HG03354 (cell line): Measurements from ENCODE around the gene ETF1.

Experiments used
- ATAC-seq: cut with Tn5 transposase; IDR thresholded peaks from one replicate; pipeline ENCODE4 v1.9.1; 2021; ENCODE audit warnings: mild to moderate bottlenecking; ENCODE audit not compliant: unreplicated experiment, poor library complexity, severe bottlenecking

Gene ETF1

DNA sequence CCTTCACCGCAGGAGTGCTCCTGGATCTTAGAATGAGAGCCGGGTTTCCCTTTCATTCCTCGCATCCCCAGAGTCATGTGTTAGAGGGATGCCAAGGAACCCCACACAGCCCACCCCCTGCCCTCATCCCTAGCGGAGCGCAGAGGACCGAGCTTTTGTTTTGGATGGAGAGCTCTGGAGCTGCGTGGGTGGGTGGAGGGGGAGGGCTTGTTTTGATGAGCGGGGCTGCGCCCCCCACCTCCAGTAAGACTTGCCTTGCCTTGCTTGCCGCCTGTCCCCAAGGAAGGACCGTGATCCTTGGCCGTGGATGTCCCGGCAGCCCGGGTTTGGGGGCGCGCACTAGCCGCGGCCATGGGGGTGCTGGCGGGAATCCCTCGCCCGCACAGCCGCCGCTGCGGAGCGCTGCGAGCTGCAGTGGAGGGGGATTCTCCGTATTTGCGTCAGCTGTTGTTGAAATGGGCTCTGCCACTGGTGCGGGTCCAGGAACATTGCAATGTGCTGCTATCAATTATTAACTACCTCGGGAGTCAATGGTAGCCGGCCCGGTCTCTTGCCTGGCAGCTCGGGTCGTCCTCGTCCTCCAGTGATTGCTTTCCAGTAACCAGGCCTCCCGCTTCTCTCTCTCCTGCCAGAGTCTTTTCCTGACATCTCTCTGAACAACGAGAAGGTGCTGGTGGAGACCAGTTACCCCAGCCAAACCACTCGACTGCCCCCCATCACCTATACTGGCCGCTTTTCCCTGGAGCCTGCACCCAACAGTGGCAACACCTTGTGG is 76.7 kb downstream of the ETF1 start:
- ATAC-seq, result no peak

DNA sequence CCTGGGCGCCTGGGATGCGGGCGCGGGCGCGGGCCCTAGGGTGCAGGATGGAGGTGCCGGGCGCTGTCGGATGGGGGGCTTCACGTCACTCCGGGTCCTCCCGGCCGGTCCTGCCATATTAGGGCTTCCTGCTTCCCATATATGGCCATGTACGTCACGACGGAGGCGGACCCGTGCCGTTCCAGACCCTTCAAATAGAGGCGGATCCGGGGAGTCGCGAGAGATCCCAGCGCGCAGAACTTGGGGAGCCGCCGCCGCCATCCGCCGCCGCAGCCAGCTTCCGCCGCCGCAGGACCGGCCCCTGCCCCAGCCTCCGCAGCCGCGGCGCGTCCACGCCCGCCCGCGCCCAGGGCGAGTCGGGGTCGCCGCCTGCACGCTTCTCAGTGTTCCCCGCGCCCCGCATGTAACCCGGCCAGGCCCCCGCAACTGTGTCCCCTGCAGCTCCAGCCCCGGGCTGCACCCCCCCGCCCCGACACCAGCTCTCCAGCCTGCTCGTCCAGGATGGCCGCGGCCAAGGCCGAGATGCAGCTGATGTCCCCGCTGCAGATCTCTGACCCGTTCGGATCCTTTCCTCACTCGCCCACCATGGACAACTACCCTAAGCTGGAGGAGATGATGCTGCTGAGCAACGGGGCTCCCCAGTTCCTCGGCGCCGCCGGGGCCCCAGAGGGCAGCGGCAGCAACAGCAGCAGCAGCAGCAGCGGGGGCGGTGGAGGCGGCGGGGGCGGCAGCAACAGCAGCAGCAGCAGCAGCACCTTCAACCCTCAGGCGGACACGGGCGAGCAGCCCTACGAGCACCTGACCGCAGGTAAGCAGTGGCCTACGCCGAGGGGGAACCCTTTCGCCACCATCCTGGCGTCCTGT is 77.5 kb downstream of the ETF1 start, which contains the start of gene EGR1:
TSS of gene EGR1 (plus strand) at position 219 of the 864 bp plus-strand sequence. CDS start at position 502, 283 bp downstream.
- peak; percentile 64 for ATAC-seq

DNA sequence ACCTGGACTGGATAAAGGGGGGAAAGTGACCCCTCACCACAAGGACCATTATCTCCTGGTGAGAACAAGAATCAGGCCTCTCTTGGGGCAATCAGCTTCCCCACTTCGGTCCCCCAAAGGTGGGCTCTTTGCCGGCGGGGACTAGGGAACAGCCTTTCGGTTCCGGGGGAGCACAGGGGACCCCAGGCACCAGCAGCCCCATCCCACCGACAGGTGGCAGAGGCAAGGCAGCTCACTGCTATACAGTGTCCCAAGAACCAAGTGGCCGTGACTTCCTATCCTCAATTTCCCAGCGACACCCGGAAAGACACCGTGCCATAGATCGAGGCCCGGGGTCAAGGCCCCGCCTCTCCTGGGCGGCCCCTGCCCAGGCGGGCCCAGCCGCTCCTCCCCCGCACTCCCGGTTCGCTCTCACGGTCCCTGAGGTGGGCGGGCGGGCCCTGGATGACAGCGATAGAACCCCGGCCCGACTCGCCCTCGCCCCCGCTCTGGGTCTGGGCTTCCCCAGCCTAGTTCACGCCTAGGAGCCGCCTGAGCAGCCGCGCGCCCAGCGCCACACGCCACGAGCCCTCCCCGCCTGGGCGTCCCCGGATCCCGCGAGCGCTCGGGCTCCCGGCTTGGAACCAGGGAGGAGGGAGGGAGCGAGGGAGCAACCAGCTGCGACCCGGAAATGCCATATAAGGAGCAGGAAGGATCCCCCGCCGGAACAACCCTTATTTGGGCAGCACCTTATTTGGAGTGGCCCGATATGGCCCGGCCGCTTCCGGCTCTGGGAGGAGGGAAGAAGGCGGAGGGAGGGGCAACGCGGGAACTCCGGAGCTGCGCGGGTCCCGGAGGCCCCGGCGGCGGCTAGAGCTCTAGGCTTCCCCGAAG is 78.4 kb downstream of the ETF1 start:
- ATAC-seq, result peak; percentile 80

DNA sequence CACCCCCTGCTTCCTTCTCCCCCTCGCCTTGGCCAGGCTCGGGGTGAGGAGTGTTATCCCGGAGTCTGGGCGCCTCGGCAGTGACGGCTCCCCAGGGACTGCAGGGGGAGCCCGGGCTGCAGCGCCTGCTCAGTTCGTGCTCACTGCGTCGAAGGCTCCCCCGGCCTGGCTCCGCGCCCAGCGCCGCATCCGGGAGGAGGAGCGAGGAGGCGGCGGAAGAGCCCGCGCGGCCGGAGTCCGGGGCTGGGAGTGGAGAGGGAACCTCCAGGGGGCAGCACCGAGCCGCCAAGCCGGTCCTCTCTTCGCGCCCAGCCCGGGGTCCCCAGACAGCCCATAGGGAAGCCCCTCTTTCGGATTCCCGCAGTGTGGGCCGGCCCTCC is 79.0 kb downstream of the ETF1 start:
- ATAC-seq, result peak; percentile 55

DNA sequence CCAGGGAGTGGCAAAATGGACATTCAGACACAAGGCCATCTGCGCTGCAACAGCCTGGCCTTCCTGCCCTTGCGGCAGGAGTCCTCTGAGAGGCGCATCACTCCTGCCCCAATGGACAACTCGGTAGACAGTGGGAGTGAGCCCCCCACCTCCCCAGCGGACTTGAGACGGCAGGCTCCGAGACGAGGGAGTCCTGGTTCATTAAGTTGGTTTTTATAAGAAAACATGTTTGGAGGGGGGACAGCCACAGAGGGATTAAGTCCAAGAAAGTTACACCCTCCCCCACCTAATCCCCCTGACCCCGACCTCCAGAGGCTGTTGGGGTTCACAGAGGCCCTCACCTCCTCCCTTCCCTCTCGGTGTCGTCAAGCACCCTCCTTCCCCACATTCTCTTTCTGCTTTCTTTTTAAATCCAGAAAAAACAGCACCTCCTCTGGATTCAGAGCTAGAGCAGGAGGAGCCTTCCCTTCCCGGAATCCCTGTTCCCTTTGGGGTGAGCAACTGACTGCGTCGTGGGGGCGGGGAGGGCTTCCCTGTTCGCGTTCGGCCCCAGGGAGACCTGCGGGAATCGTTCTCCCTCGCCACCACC is 79.5 kb downstream of the ETF1 start:
- ATAC-seq, result no peak

DNA sequence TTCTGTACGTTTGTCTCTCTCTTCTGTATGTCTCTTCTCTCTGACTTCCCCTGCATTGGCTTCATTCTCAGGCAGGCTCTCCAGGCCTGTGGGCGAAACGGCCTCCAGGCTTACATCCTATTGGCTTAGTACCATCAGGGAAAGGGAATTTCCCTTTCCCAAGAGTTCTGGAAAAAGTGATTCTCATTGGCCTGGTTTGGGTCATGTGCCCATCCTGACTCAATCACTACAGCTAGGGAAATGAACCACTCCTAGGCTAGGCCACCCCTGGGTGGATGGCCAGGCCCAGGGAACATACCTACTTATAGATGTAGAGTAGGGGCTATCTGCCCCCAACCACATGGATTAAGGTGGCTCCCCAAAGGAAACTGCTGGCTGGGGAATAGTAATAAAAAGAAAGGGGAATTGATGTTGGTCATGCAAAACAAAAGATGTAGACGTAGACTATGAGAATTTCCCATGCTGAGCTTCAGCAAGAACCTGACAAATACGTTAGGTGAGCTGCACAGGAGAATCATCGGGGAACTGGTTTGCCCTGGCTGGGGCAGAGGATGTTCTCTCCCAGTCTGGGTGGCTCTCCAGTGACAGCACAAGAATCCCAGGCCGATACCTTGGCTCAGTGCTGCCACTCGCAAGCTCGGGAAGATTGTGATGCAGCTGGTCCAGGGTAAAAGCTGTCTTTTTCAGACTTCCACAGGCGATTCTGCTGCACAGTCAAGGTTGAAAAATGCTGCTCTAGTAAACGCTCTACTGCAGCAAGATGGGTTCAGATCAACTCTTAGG is 81.5 kb downstream of the ETF1 start:
- no peak for ATAC-seq

DNA sequence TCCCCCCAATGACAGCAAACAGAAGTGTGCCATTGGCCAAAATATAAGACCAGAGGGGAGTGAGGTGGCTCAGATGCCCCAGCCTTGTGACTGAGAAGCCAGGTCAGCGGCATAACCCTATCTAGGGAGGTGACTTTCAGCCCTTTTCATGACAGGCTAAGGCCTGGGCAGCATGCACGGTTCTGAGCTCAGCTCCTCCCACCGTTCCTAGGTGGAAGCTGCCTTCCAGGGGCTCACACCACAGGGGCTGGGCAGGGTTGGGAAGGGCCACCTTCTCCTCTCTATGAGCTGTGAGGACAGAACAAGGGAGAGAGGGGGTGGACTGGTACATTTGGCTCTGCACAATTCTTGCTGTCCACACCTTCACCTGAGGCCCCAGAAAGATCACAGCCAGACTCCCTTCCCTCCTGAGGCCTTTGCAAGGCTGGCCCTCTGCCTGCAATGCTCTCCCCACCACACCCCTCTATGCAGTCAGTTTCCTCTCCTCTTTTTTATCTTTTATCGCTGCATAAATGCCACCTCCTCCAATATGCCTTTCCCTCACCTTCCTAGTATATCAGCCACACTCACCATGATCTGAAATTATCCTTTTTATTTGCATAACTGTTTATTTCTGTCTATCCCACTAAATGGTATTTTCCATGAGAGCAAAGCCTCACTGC is 82.9 kb downstream of the ETF1 start:
- no peak for ATAC-seq

DNA sequence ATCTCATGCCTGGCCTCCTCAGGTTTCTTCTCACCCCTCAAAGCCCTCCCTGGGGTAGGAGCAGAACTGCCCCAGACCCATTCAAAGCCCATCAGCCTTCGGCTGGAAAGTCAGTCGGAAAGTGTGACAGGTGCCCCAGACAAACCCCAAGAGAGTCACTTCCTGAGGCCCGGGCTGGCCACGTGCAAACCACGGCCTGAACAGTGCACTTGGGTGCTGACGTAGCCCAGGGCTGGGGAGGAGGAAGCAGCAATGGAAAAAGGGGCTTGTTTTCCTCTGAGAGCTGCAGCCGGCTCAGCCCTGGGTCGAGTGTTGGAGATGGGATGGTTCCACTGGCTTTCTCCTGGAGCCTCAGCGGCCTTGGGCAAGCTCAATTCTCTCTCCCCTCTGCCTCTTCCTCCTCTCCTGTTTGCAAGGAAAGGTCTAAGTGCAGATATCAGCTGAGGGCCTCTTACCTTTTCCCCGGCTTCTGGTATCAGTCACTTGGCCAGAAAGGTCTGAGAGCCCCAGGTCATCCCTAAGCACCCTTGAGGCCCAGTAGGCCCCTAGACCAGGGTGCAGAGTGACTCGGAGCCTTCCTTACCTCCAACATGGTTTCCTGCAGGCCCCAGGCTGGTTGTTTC is 83.6 kb downstream of the ETF1 start:
- ATAC-seq, result peak; percentile 29

DNA sequence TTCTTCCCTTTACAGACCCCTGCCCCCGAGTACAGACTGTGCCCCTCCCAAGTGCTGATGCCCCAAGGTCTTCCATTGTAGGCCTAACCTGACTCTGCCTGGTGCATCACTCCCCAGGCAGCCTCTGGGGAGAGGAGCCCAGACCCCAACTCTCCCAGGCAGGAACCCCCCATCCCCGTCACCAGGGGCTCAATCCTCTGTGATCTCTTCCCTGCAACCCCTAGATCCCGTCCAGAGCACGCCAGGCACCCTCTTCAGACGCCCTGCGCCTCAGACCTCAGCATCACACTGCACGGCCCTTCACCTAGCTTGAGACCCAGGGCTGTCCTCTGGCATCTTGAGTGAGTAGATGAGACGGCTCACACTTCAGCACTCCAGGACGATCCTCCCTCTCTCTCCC is 84.2 kb downstream of the ETF1 start:
- no peak for ATAC-seq

DNA sequence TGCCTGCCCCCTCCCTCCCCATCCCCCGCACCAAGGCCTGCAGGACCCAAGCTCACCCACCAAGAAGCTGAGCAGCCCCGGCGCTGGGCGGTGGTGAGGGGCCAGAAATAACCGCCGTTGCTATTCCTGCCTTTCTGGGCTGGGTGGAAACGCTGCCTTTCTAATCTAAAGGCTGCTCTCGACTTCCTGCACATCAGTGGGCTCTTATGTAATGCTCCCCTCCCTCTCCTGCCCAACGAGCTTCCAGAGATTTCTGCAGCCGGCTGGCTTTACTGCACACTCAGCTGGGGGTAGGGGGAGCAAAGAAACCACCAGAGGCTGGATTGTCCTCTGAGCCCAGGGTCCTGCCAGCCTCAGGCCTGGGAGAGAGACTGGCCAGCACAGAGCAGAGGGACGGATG is 84.7 kb downstream of the ETF1 start:
- ATAC-seq, result no peak

DNA sequence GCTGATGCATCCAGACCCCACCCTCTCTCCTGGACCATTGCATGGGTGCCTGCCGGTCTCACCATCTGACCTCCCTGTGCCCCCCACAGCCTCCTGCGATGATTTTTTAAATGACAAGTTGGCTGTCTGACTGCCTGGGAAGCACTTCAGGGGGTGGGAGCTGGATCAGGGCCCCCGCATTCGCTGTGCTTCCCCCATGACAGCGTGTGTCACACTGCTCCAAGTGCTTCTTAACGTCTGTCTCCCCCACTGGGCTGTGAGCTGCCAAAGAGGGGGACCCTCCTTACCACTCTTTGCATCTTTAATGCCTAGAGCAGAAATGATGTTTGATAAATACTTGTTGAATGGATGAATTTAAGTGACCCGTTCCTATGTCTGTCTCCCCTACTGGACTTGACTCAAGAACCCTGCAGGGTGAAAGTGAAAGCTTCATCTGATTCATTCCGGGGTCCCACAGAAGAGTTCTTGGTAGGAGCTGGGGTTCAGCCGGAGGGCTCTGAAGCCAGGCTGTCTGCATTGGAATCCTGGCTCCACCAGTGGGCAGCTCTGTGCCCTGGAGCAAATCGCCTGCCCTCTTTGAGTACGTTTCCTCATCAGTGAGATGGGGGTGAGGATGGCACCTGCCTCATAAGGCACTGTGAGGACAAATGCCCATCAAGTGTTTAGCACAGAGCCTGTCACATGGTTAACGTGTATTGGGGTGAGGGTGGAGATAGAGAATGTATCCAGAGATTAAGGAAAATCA is 85.3 kb downstream of the ETF1 start:
- ATAC-seq, result no peak
